IMR-90 (cell line): ENCODE data around the gene PMIS2. TPM values are rescaled to one million over a fixed set of nuclear protein-coding genes. Genes with fewer than 3 reads are reported as not detected.

ENCODE experiments used
- ATAC-seq: fragments of 200-7000 bp; cut with Tn5 transposase; 2 replicates; pipeline ENCODE4 v1.9.1; 2020; ENCODE audit warnings: low read depth, mild to moderate bottlenecking, moderate library complexity
- BruUV-seq: library from RNA; stranded (reverse); fragments of 400-500 nt; replicated peaks from 2 replicates; lab custom pipeline; 2021; lab: Mats Ljungman, UMichigan
- CTCF ChIA-PET: fragments of 300-600 bp; formaldehyde crosslinking; extraction: SDS; loops from one replicate; lab custom pipeline; 2021; ENCODE audit warnings: antibody characterized with exemption; lab: Yijun Ruan, JAX
- POLR2A ChIA-PET: fragments of 300-600 bp; sonication (Branson Sonifier 250); formaldehyde crosslinking; loops from one replicate; lab custom pipeline; 2022; ENCODE audit warnings: antibody characterized with exemption; ENCODE audit not compliant: unreplicated experiment; lab: Charles Lee
- DNase-seq: peaks from one replicate; pipeline ENCODE4 v3.0.0; 2013
- H2AFZ ChIP-seq: replicated peaks from 2 replicates; pipeline ENCODE3; 2013; ENCODE audit warnings: low read length, mild to moderate bottlenecking; ENCODE audit not compliant: poor library complexity
- H2AK5ac ChIP-seq: 2 replicates; pipeline ENCODE4 v1.6.1; 2013; ENCODE audit warnings: low read depth, low read length, inconsistent platforms
- H2AK9ac ChIP-seq: replicated peaks from 2 replicates; pipeline ENCODE3; 2013; ENCODE audit warnings: mild to moderate bottlenecking, low read depth, low read length, moderate library complexity; ENCODE audit not compliant: poor library complexity
- H2BK120ac ChIP-seq: 2 replicates; pipeline ENCODE4 v1.6.1; 2013; ENCODE audit warnings: low read depth, low read length, inconsistent platforms
- H2BK15ac ChIP-seq: 3 replicates; pipeline ENCODE4 v1.6.1; 2013; ENCODE audit warnings: low read depth, low read length, inconsistent platforms
- H2BK20ac ChIP-seq: 2 replicates; pipeline ENCODE4 v1.6.1; 2013; ENCODE audit warnings: low read depth, mild to moderate bottlenecking, inconsistent platforms, low read length, moderate library complexity
- H2BK5ac ChIP-seq: 2 replicates; pipeline ENCODE4 v1.6.1; 2013; ENCODE audit warnings: mild to moderate bottlenecking, low read depth, low read length, inconsistent platforms; ENCODE audit not compliant: poor library complexity, severe bottlenecking
- H3K14ac ChIP-seq: replicated peaks from 2 replicates; pipeline ENCODE4 v1.6.1; 2013; ENCODE audit warnings: low read depth, low read length, inconsistent platforms
- H3K18ac ChIP-seq: 2 replicates; pipeline ENCODE4 v1.6.1; 2013; ENCODE audit warnings: low read depth, low read length, control low read depth
- H3K23ac ChIP-seq: 2 replicates; pipeline ENCODE4 v1.6.1; 2013; ENCODE audit warnings: low read depth, low read length, inconsistent platforms
- H3K27ac ChIP-seq: 2 replicates; pipeline ENCODE4 v1.5.1; 2013; ENCODE audit warnings: mild to moderate bottlenecking, control low read depth, low read length; ENCODE audit not compliant: insufficient read depth
- H3K27me3 ChIP-seq: 2 replicates; pipeline ENCODE4 v1.6.1; 2013; ENCODE audit warnings: low read length; ENCODE audit not compliant: control insufficient read depth, insufficient read depth
- H3K36me3 ChIP-seq: 2 replicates; pipeline ENCODE4 v1.6.1; 2013; ENCODE audit warnings: low read length, mixed read lengths; ENCODE audit not compliant: control insufficient read depth, insufficient read depth
- H3K4ac ChIP-seq: 2 replicates; pipeline ENCODE4 v1.6.1; 2013; ENCODE audit warnings: low read depth, low read length, inconsistent platforms
- H3K4me1 ChIP-seq: 2 replicates; pipeline ENCODE4 v1.6.1; 2013; ENCODE audit warnings: low read length, mixed read lengths; ENCODE audit not compliant: control insufficient read depth, insufficient read depth
- H3K4me2 ChIP-seq: 2 replicates; pipeline ENCODE4 v1.6.1; 2013; ENCODE audit warnings: low read depth, mild to moderate bottlenecking, control low read depth, low read length, moderate library complexity
- H3K4me3 ChIP-seq: 2 replicates; pipeline ENCODE4 v1.5.1; 2013; ENCODE audit warnings: low read depth, mild to moderate bottlenecking, control low read depth, low read length, moderate library complexity; ENCODE audit not compliant: insufficient read depth
- H3K56ac ChIP-seq: 2 replicates; pipeline ENCODE4 v1.6.1; 2013; ENCODE audit warnings: low read length, inconsistent platforms; ENCODE audit not compliant: insufficient read depth; ENCODE audit errors: extremely low read depth
- H3K79me1 ChIP-seq, 2 experiments: 2 replicates each; pipeline ENCODE4 v1.6.1; 2013; ENCODE audit warnings: low read length in 2 of 2, inconsistent platforms in 1 of 2, low read depth in 1 of 2
- H3K9ac ChIP-seq: 2 replicates; pipeline ENCODE4 v1.6.1; 2013; ENCODE audit warnings: low read depth, low read length, control low read depth
- H3K9me1 ChIP-seq: 2 replicates; pipeline ENCODE4 v1.6.1; 2013; ENCODE audit warnings: low read length, inconsistent platforms; ENCODE audit not compliant: insufficient read depth
- H3K9me3 ChIP-seq: 2 replicates; pipeline ENCODE4 v1.6.1; 2013; ENCODE audit warnings: low read length; ENCODE audit not compliant: control insufficient read depth, insufficient read depth
- H4K20me1 ChIP-seq: 2 replicates; pipeline ENCODE4 v1.6.1; 2013; ENCODE audit warnings: low read length, inconsistent platforms; ENCODE audit not compliant: insufficient read depth
- H4K5ac ChIP-seq: 2 replicates; pipeline ENCODE4 v1.6.1; 2013; ENCODE audit warnings: mild to moderate bottlenecking, low read depth, low read length, control low read depth
- H4K8ac ChIP-seq, 2 experiments: 2 replicates each; pipeline ENCODE4 v1.6.1; 2013; ENCODE audit warnings: low read depth in 2 of 2, low read length in 2 of 2, control low read depth in 1 of 2, inconsistent platforms in 1 of 2
- H4K91ac ChIP-seq: 2 replicates; pipeline ENCODE4 v1.6.1; 2013; ENCODE audit warnings: low read depth, low read length, inconsistent platforms; ENCODE audit not compliant: insufficient read depth
- CEBPB ChIP-seq: IDR thresholded peaks from 2 replicates; pipeline ENCODE4 v1.6.1; 2012; ENCODE audit warnings: low read depth, low read length, improper control_type of control experiment
- CHD1 ChIP-seq: IDR thresholded peaks from 2 replicates; pipeline ENCODE4 v1.6.1; 2012; ENCODE audit warnings: low read depth, low read length, improper control_type of control experiment
- FOS ChIP-seq: fragments of 150-350 bp; IDR thresholded peaks from 2 replicates; pipeline ENCODE4 v1.6.1; 2016; ENCODE audit warnings: low read depth, low read length
- MAFK ChIP-seq: IDR thresholded peaks from 2 replicates; pipeline ENCODE4 v1.6.1; 2012; ENCODE audit warnings: low read depth, low read length, improper control_type of control experiment
- NFE2L2 ChIP-seq: fragments of 150-350 bp; IDR thresholded peaks from 2 replicates; pipeline ENCODE4 v1.6.1; 2016; ENCODE audit warnings: low read depth, mild to moderate bottlenecking, low read length
- POLR2A ChIP-seq: IDR thresholded peaks from 2 replicates; pipeline ENCODE4 v1.6.1; 2012; ENCODE audit warnings: mild to moderate bottlenecking, low read depth, low read length
- SMC3 ChIP-seq: fragments of 150-350 bp; IDR thresholded peaks from 2 replicates; pipeline ENCODE4 v1.6.1; 2016; ENCODE audit warnings: low read depth, mild to moderate bottlenecking, antibody characterized with exemption, low read length, moderate library complexity
- USF2 ChIP-seq: fragments of 150-350 bp; IDR thresholded peaks from 2 replicates; pipeline ENCODE4 v1.6.1; 2017; ENCODE audit warnings: mild to moderate bottlenecking, antibody characterized with exemption, low read length, low read depth
- WGBS, 2 experiments: methylation state at CpG; one replicate each; pipeline versions ENCODE4 v1.1.5 to v1.1.7; 2013; ENCODE audit warnings: missing lambda C conversion rate in 2 of 2; ENCODE audit not compliant: insufficient read length in 1 of 2; ENCODE audit errors: extremely low coverage in 2 of 2; 5-methylcytosine and 5-hydroxymethylcytosine counted together
- dilution Hi-C: fragments of 300-500 bp; cut with HindIII; formaldehyde crosslinking; loops from one replicate; pipeline ENCODE4 v1.14.3; 2018; ENCODE audit warnings: low sequenced_read_pairs; ENCODE audit not compliant: unreplicated experiment
- in situ Hi-C: fragments of 300-500 bp; cut with MboI; formaldehyde crosslinking; loops from 3 replicates; pipeline ENCODE4 v1.14.3; 2019; ENCODE audit warnings: low sequenced_read_pairs, inconsistent platforms, mixed read lengths
- intact Hi-C: fragments of 100-400 bp; cut with micrococcal nuclease; formaldehyde crosslinking; loops from 2 replicates; pipeline ENCODE4 v1.10.0; 2022
- polyA plus RNA-seq, 3 experiments: library from polyadenylated mRNA; depleted of rRNA; stranded (reverse); fragments of >200 nt; gene quantifications; 2 replicates each; pipeline ENCODE4 v1.2.3, GENCODE V29; 2012; ENCODE audit warnings: low replicate concordance in 1 of 3
- total RNA-seq: library from RNA; depleted of rRNA; stranded (reverse); fragments of >200 nt; gene quantifications from 2 replicates; pipeline ENCODE4 v1.2.3, GENCODE V29; 2012
- TF ChIP-seq, protein P1 (sequence below): conservative IDR thresholded peaks from 2 replicates; pipeline ENCODE4 v1.5.1; 2012; ENCODE audit warnings: mild to moderate bottlenecking, low read depth, low read length, improper control_type of control experiment

PMIS2 gene
- total and polyA plus RNA-seq, 2 of the 4 experiments (the other 2 are of a cell fraction) = not detected

DNA sequence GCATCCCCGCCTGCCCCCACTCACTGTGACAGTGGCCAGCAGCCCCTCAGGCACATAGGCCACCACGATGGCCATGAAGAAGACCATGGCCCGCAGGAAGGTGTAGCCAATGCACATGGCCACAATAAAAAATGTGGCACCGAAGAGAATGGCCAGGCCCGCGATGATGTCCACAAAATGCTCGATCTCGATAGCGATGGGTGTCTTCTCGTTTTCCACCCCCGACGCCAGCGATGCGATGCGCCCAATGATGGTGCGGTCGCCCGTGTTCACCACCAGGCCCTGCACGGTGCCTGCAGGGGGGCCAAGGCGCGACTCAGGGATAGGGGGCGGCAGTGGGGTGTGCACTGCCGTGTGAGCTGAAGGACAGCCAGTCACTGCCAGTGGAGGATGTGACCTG lies 26.2 kb upstream of the PMIS2 start:
- H2BK5ac ChIP-seq = no peak overlapping the region
- no peaks in the 10 kb centered on the region for H3K79me1 ChIP-seq
- H4K8ac ChIP-seq = no peak overlapping the region
- H3K4ac ChIP-seq = no peak overlapping the region
- dilution Hi-C loops = no loop called here
- peaks cover 48% of the 10 kb centered on the region for H3K27me3 ChIP-seq
- H2BK20ac ChIP-seq = no peak overlapping the region
- TF ChIP-seq SMC3 = no peak
- no peak for TF ChIP-seq NFE2L2
- TF ChIP-seq CHD1 = no peak
- TF ChIP-seq USF2 = no peak
- TF ChIP-seq, protein P1, sequence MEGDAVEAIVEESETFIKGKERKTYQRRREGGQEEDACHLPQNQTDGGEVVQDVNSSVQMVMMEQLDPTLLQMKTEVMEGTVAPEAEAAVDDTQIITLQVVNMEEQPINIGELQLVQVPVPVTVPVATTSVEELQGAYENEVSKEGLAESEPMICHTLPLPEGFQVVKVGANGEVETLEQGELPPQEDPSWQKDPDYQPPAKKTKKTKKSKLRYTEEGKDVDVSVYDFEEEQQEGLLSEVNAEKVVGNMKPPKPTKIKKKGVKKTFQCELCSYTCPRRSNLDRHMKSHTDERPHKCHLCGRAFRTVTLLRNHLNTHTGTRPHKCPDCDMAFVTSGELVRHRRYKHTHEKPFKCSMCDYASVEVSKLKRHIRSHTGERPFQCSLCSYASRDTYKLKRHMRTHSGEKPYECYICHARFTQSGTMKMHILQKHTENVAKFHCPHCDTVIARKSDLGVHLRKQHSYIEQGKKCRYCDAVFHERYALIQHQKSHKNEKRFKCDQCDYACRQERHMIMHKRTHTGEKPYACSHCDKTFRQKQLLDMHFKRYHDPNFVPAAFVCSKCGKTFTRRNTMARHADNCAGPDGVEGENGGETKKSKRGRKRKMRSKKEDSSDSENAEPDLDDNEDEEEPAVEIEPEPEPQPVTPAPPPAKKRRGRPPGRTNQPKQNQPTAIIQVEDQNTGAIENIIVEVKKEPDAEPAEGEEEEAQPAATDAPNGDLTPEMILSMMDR = no peak
- no peak for TF ChIP-seq FOS
- no peak for TF ChIP-seq POLR2A
- TF ChIP-seq CEBPB = no peak
- TF ChIP-seq MAFK = no peak
- intact Hi-C loops = no loop called here
- H4K91ac ChIP-seq = no peak overlapping the region
- H2AFZ ChIP-seq = no peak overlapping the region
- DNase-seq (no peak), ATAC-seq (no peak)
- 88% methylated on average over 21 of the region's 23 CpGs; no CpG with 5 or more reads in 1 of the 2 experiments for WGBS, 2 experiments
- no peak overlapping the region for H2AK5ac ChIP-seq
- H4K20me1 ChIP-seq = no peaks in the 10 kb centered on the region
- no peak overlapping the region for H3K56ac ChIP-seq
- H2BK120ac ChIP-seq = no peak overlapping the region
- H2AK9ac ChIP-seq = no peak overlapping the region
- no peak overlapping the region for H3K4me3 ChIP-seq
- no peaks in the 10 kb centered on the region for H3K36me3 ChIP-seq
- BruUV-seq = no TSS peak
- no peak overlapping the region for H3K4me2 ChIP-seq
- no peaks in the 10 kb centered on the region for H3K9me3 ChIP-seq
- no peak overlapping the region for H3K9ac ChIP-seq
- no peak overlapping the region for H2BK15ac ChIP-seq
- H3K18ac ChIP-seq = no peak overlapping the region
- ChIA-PET POLR2A (no interaction called here), CTCF (interaction anchor here (0.6 kb wide), 1 partner anchor 20 kb away, joined by 3 read pairs; no protein-coding TSS in a partner anchor)
- no peak overlapping the region for H3K23ac ChIP-seq
- no peaks in the 10 kb centered on the region for H3K4me1 ChIP-seq
- in situ Hi-C loops = no loop called here
- H4K5ac ChIP-seq = no peak overlapping the region
- 0 out of 2 replicates have a peak, but pooled peaks cover 3% of the 10 kb centered on the region for H3K9me1 ChIP-seq
- H3K27ac ChIP-seq = no peak overlapping the region
- no peak overlapping the region for H3K14ac ChIP-seq
